ENCODE results near the gene TCL1A.

GRCh38 chr14:95730126-95730525 is 16.2 kb upstream of the TCL1A start:
- TF ChIP-seq, protein P1, sequence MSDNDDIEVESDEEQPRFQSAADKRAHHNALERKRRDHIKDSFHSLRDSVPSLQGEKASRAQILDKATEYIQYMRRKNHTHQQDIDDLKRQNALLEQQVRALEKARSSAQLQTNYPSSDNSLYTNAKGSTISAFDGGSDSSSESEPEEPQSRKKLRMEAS (IDR thresholded peaks at IDR 0.05): no peak
- TF ChIP-seq GABPA (IDR thresholded peaks at IDR 0.05 in 1 of 2, conservative IDR thresholded peaks at IDR 0.05 in 1 of 2) (no peak), REST (IDR thresholded peaks at IDR 0.05) (no peak), FOXA1 (IDR thresholded peaks at IDR 0.05) (no peak), EGR1 (IDR thresholded peaks at IDR 0.05; ENCODE audit: low read depth in 2 of 2) (no peak), RAD21 (IDR thresholded peaks at IDR 0.05) (no peak)
- TF ChIP-seq, protein P2, sequence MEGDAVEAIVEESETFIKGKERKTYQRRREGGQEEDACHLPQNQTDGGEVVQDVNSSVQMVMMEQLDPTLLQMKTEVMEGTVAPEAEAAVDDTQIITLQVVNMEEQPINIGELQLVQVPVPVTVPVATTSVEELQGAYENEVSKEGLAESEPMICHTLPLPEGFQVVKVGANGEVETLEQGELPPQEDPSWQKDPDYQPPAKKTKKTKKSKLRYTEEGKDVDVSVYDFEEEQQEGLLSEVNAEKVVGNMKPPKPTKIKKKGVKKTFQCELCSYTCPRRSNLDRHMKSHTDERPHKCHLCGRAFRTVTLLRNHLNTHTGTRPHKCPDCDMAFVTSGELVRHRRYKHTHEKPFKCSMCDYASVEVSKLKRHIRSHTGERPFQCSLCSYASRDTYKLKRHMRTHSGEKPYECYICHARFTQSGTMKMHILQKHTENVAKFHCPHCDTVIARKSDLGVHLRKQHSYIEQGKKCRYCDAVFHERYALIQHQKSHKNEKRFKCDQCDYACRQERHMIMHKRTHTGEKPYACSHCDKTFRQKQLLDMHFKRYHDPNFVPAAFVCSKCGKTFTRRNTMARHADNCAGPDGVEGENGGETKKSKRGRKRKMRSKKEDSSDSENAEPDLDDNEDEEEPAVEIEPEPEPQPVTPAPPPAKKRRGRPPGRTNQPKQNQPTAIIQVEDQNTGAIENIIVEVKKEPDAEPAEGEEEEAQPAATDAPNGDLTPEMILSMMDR (IDR thresholded peaks at IDR 0.05; ENCODE audit: low read depth, low read length, missing input control): no peak
- TF ChIP-seq, protein P3, sequence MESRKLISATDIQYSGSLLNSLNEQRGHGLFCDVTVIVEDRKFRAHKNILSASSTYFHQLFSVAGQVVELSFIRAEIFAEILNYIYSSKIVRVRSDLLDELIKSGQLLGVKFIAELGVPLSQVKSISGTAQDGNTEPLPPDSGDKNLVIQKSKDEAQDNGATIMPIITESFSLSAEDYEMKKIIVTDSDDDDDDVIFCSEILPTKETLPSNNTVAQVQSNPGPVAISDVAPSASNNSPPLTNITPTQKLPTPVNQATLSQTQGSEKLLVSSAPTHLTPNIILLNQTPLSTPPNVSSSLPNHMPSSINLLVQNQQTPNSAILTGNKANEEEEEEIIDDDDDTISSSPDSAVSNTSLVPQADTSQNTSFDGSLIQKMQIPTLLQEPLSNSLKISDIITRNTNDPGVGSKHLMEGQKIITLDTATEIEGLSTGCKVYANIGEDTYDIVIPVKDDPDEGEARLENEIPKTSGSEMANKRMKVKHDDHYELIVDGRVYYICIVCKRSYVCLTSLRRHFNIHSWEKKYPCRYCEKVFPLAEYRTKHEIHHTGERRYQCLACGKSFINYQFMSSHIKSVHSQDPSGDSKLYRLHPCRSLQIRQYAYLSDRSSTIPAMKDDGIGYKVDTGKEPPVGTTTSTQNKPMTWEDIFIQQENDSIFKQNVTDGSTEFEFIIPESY (IDR thresholded peaks at IDR 0.05): no peak
- TF ChIP-seq, protein P4, sequence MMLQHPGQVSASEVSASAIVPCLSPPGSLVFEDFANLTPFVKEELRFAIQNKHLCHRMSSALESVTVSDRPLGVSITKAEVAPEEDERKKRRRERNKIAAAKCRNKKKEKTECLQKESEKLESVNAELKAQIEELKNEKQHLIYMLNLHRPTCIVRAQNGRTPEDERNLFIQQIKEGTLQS (IDR thresholded peaks at IDR 0.05): no peak

All from liver (tissue), 3 donors.